ENCODE results near the gene JOSD1. TPM values are rescaled to one million over a fixed set of nuclear protein-coding genes. Genes with fewer than 3 reads are reported as not detected.

Gene JOSD1
- total and polyA plus RNA-seq, 9 of the 15 experiments (the other 6 are each of a cell fraction or from before 2014, with no cell fraction given), result 8.9 to 39.1 (median 30.4) TPM

- H3K79me2 ChIP-seq (ENCODE audit: control insufficient read depth, insufficient read depth, low read length), result no peaks in the 10 kb centered on the region
- H3K9ac ChIP-seq (ENCODE audit: insufficient read depth in 1 of 2, low read depth in 2 of 2, low read length in 2 of 2), result no peak overlapping the region
- no peak overlapping the region for H3K27ac ChIP-seq (ENCODE audit: extremely low read depth, low read depth, low read length)
- ChIA-PET POLR2A (interaction anchor here (0.7 to 1.9 kb wide), 7 partner anchors 7 to 17 kb away, joined by 3 to 6 read pairs (median 4); no protein-coding TSS in a partner anchor), CTCF (ENCODE audit: low intra/inter-chr PET ratio) (no interaction called here)
- WGBS (ENCODE audit: insufficient coverage, low coverage, missing lambda C conversion rate), result 83% methylated on average over 3 of the region's 3 CpGs
- H3K4me3 ChIP-seq, result no peak overlapping the region
- H3K4me1 ChIP-seq (replicated peaks in 1 of 2; ENCODE audit: control insufficient read depth in 2 of 2, insufficient read depth in 2 of 2, low read length in 2 of 2), result no peaks in the 10 kb centered on the region
- H3K36me3 ChIP-seq (ENCODE audit: control insufficient read depth, insufficient read depth, low read length), result peaks cover 93% of the 10 kb centered on the region; the same call in 2 of the 3 replicates
- intact Hi-C loops (cut with micrococcal nuclease) (no loop called here), in situ Hi-C loops (cut with MboI) (no loop called here)
- FAIRE-seq, result no peak
- no peaks in the 10 kb centered on the region for H3K9me1 ChIP-seq (ENCODE audit: control insufficient read depth, insufficient read depth, low read length)
- H3K27me3 ChIP-seq (ENCODE audit: control insufficient read depth in 2 of 2, insufficient read depth in 2 of 2, low read length in 2 of 2), result no peaks in the 10 kb centered on the region
- BruUV-seq (replicated peaks), result no TSS peak
- H3K4me2 ChIP-seq (ENCODE audit: insufficient read depth, low read length), result no peak overlapping the region
- H3K9me3 ChIP-seq (replicated peaks; ENCODE audit: control insufficient read depth, insufficient read depth, low read depth, low read length), result no peaks in the 10 kb centered on the region
- TF ChIP-seq CREB1 (IDR thresholded peaks at IDR 0.05), result no peak
- TF ChIP-seq CREB1 (CRISPR knock-in tag; IDR thresholded peaks at IDR 0.05), result no peak
- TF ChIP-seq CBFA2T3 (IDR thresholded peaks at IDR 0.05), result no peak
- TF ChIP-seq E4F1 (CRISPR knock-in tag; IDR thresholded peaks at IDR 0.05; ENCODE audit: borderline replicate concordance), result no peak
- TF ChIP-seq XRCC3 (IDR thresholded peaks at IDR 0.05), result no peak
- no peak for TF ChIP-seq MAFF (IDR thresholded peaks at IDR 0.05; ENCODE audit: low read length)
- no peak for TF ChIP-seq ZBTB2 (IDR thresholded peaks at IDR 0.05)
- TF ChIP-seq CTCF (IDR thresholded peaks at IDR 0.05 in 2 of 3, conservative IDR thresholded peaks at IDR 0.05 in 1 of 3; ENCODE audit: insufficient read depth in 2 of 3, low read depth in 1 of 3, low read length in 3 of 3), result peak; percentile 34 to 48 (median 36)
- no peak for TF ChIP-seq HDAC6 (IDR thresholded peaks at IDR 0.05; ENCODE audit: low read depth, low read length)
- peak in 2 of 4 experiments; percentile 31 to 39 for DNase-seq (ENCODE audit: extremely low read depth in 1 of 4, low spot score in 3 of 4)
- peak; percentile 76 for ATAC-seq
- no peaks in the 10 kb centered on the region for H4K20me1 ChIP-seq (replicated peaks; ENCODE audit: control insufficient read depth, insufficient read depth, low read length)
- no peak overlapping the region for H2AFZ ChIP-seq (ENCODE audit: low read depth, low read length)
These were observed 24.3 kb upstream of the JOSD1 start for GRCh38 chr22:38724926-38725571.

Data from K562 (cell line).